Natural killer cell (primary cell): ENCODE results near the gene DPH2. TPM values are rescaled to one million over a fixed set of nuclear protein-coding genes. Genes with fewer than 3 reads are reported as not detected.

Experiments used
- ATAC-seq, 3 donors: fragments of 150-1000 bp in 2 of 3; fragments of 200-7000 bp in 1 of 3; cut with Tn5 transposase; 1 replicate in 1 of 3; 2 replicates in 2 of 3; pipeline ENCODE4 v1.10.0; 2021; ENCODE audit warnings: mild to moderate bottlenecking in 2 of 3, moderate library complexity in 2 of 3
- DNase-seq, 2 donors: peaks; one replicate each; pipeline versions ENCODE4 v3.0.0 to v3.0.0-alpha.2; 2013 to 2021; ENCODE audit warnings: mixed read lengths in 1 of 2
- H3K27ac ChIP-seq: one replicate; pipeline ENCODE4 v1.5.1; 2013; ENCODE audit warnings: mild to moderate bottlenecking, low read length
- H3K27me3 ChIP-seq: one replicate; pipeline ENCODE4 v1.6.1; 2013; ENCODE audit warnings: low read length; ENCODE audit not compliant: control insufficient read depth, insufficient read depth
- H3K36me3 ChIP-seq: one replicate; pipeline ENCODE4 v1.6.1; 2013; ENCODE audit warnings: low read length; ENCODE audit not compliant: control insufficient read depth, insufficient read depth
- H3K4me1 ChIP-seq: one replicate; pipeline ENCODE4 v1.6.1; 2013; ENCODE audit warnings: low read length; ENCODE audit not compliant: control insufficient read depth, insufficient read depth
- H3K4me3 ChIP-seq: one replicate; pipeline ENCODE4 v1.5.1; 2013; ENCODE audit warnings: low read length
- H3K9me3 ChIP-seq: one replicate; pipeline ENCODE4 v1.6.1; 2013; ENCODE audit warnings: low read length; ENCODE audit not compliant: control insufficient read depth, insufficient read depth
- H3K27ac Mint-ChIP-seq, 2 donors: one replicate each; pipeline ENCODE4 v1.8.0; 2022; ENCODE audit warnings: mild to moderate bottlenecking in 2 of 2, mixed read lengths in 2 of 2, moderate library complexity in 1 of 2
- H3K27me3 Mint-ChIP-seq, 2 donors: one replicate each; pipeline ENCODE4 v1.8.0; 2022; ENCODE audit warnings: low read depth in 2 of 2, mixed read lengths in 2 of 2
- H3K36me3 Mint-ChIP-seq: one replicate; pipeline ENCODE4 v1.8.0; 2022; ENCODE audit warnings: mixed read lengths
- H3K4me1 Mint-ChIP-seq, 2 donors: one replicate each; pipeline ENCODE4 v1.8.0; 2022; ENCODE audit warnings: mixed read lengths in 2 of 2
- H3K4me3 Mint-ChIP-seq: one replicate; pipeline ENCODE4 v1.8.0; 2022; ENCODE audit warnings: mild to moderate bottlenecking, moderate library complexity, mixed read lengths
- H3K9me3 Mint-ChIP-seq, 2 donors: one replicate each; pipeline ENCODE4 v1.8.0; 2022; ENCODE audit warnings: mixed read lengths in 2 of 2
- WGBS: methylation state at CpG from one replicate; pipeline ENCODE4 v1.1.7; 2013; ENCODE audit warnings: missing lambda C conversion rate; ENCODE audit not compliant: insufficient coverage; 5-methylcytosine and 5-hydroxymethylcytosine counted together
- intact Hi-C: fragments of 100-400 bp; cut with micrococcal nuclease; formaldehyde crosslinking; loops from one replicate; pipeline ENCODE4 v1.14.2; 2022
- total RNA-seq, 4 donors: library from RNA; stranded (reverse); fragments of 120-200 nt in 1 of 4; gene quantifications; one replicate each; pipeline versions ENCODE4 v1.2.3 to v1.2.4, GENCODE V29; 2013 to 2022
- TF ChIP-seq, protein P1 (sequence below): fragments of 200-600 bp; IDR thresholded peaks from one replicate; pipeline ENCODE4 v1.8.0; 2022; ENCODE audit warnings: antibody characterized with exemption

Gene DPH2
- total RNA-seq, 3 donors from 2014 or later (not counting 1 experiment from before 2014, with no cell fraction given), result 18.2 to 27.3 (median 18.8) TPM

DNA sequence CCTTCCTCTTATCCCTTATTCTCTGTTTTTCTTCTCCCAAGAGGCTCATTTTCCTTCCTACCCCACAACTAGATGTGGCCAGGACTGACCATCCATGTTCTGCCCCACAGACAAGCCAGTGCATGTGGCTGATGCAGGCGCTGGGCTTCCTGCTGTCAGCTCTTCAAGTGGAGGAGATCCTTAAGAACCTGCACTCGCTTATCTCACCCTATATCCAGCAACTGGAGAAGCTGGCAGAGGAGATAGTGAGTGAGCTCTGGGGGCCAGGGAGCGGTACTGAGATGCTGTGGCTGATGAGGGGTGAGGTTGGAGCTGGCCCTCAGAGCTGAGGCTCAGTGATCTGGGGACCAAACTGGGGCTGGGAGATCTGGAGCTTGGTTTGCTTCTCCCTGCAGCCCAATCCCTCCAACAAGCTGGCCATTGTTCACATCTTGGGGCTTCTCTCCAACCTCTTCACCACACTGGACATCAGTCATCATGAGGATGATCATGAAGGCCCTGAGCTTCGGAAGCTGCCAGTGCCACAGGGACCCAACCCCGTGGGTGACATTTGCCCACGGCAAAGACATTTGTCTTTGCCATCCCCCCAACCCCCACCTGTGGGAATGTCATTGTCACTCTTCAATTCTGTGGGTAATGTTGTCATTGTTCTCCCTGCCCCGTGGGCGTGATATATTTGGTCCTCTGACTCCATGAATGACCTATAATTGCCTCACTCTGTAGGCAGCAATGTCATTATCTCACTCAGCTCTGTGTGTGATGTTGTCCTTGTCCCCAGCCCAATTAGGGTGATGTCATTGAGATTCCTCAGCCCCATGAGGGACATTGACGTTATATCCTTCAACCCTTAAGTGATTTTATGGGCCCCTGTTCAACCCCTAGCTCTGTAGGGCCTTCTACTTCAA is 11.2 kb upstream of the DPH2 start:
- Histone ChIP-seq H3K9me3 (no peaks in the 10 kb centered on the region), H3K27ac (no peak overlapping the region), H3K36me3 (peaks cover 31% of the 10 kb centered on the region), H3K4me3 (no peak overlapping the region), H3K4me1 (no peaks in the 10 kb centered on the region), H3K27me3 (no peaks in the 10 kb centered on the region)
- 96% methylated on average over 8 of the region's 9 CpGs for WGBS
- DNase-seq, result no peak
- intact Hi-C loops, result no loop called here
- no peak overlapping the region for H3K4me3 Mint-ChIP-seq
- no peaks in the 10 kb centered on the region for H3K36me3 Mint-ChIP-seq
- no peak for ATAC-seq
- no peaks in the 10 kb centered on the region for H3K27me3 Mint-ChIP-seq
- H3K9me3 Mint-ChIP-seq, result no peaks in the 10 kb centered on the region
- peaks cover 0 to 6% of the 10 kb centered on the region in 2 donors for H3K4me1 Mint-ChIP-seq
- TF ChIP-seq, protein P1, sequence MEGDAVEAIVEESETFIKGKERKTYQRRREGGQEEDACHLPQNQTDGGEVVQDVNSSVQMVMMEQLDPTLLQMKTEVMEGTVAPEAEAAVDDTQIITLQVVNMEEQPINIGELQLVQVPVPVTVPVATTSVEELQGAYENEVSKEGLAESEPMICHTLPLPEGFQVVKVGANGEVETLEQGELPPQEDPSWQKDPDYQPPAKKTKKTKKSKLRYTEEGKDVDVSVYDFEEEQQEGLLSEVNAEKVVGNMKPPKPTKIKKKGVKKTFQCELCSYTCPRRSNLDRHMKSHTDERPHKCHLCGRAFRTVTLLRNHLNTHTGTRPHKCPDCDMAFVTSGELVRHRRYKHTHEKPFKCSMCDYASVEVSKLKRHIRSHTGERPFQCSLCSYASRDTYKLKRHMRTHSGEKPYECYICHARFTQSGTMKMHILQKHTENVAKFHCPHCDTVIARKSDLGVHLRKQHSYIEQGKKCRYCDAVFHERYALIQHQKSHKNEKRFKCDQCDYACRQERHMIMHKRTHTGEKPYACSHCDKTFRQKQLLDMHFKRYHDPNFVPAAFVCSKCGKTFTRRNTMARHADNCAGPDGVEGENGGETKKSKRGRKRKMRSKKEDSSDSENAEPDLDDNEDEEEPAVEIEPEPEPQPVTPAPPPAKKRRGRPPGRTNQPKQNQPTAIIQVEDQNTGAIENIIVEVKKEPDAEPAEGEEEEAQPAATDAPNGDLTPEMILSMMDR, result no peak
- no peak overlapping the region for H3K27ac Mint-ChIP-seq

DNA sequence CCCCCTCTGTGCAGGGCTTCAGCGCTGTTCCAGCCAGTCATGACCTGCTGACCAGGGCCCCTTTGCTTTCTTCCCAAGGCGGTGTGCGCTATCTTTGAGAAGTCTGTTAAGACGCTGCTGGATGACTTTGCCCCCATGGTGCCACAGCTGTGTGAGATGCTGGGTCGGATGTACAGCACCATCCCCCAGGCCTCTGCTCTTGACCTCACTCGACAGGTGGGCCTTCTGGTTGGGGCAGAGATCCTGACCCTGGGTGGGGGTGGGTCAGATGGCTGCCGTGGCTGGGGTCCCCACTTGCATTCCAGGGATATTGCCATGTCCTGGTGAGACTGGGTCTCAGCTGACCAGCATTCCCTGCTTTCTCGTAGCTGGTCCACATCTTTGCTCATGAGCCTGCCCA is 9.0 kb upstream of the DPH2 start:
- TF ChIP-seq, protein P1, result no peak
- peaks cover 31% of the 10 kb centered on the region for H3K36me3 ChIP-seq
- H3K27me3 ChIP-seq, result no peaks in the 10 kb centered on the region
- intact Hi-C loops, result no loop called here
- Mint-ChIP-seq H3K27me3 (no peaks in the 10 kb centered on the region), H3K27ac (no peak overlapping the region), H3K4me1 (no peaks in the 10 kb centered on the region), H3K9me3 (no peaks in the 10 kb centered on the region), H3K4me3 (no peak overlapping the region), H3K36me3 (no peaks in the 10 kb centered on the region)
- no peaks in the 10 kb centered on the region for H3K9me3 ChIP-seq
- H3K27ac ChIP-seq, result no peak overlapping the region
- no peak overlapping the region for H3K4me3 ChIP-seq
- no peak for DNase-seq
- 95% methylated on average over 8 of the region's 8 CpGs for WGBS
- ATAC-seq, result no peak
- no peaks in the 10 kb centered on the region for H3K4me1 ChIP-seq

DNA sequence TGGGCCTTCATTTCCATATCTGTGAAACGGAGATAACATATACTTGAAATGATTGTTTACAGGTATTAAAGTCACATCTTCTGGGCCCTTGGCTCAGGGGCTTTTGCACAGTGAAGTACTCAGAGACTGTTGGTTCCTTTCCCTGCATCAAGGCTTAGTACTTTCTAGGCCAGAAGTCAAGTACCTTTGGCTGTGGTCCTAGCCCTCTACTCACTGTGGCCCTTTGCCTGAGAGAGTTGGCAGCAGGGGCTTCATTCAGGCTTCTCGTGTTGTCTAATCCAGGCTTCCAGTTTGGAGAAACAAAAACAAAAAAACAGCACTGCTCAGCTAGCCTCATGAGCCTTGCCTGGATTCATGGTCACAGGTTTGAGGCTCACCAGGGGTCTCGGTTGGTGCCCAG is 8.1 kb upstream of the DPH2 start:
- H3K27me3 ChIP-seq, result no peaks in the 10 kb centered on the region
- no peak overlapping the region for H3K4me3 ChIP-seq
- no peak overlapping the region for H3K27ac ChIP-seq
- H3K4me3 Mint-ChIP-seq, result no peak overlapping the region
- no peaks in the 10 kb centered on the region for H3K9me3 Mint-ChIP-seq
- no peaks in the 10 kb centered on the region for H3K27me3 Mint-ChIP-seq
- no peak for ATAC-seq
- H3K9me3 ChIP-seq, result no peaks in the 10 kb centered on the region
- 92% methylated on average over 3 of the region's 3 CpGs for WGBS
- no peak overlapping the region for H3K27ac Mint-ChIP-seq
- no peaks in the 10 kb centered on the region for H3K4me1 ChIP-seq
- intact Hi-C loops, result no loop called here
- no peaks in the 10 kb centered on the region for H3K36me3 Mint-ChIP-seq
- no peaks in the 10 kb centered on the region for H3K4me1 Mint-ChIP-seq
- peaks cover 26% of the 10 kb centered on the region for H3K36me3 ChIP-seq
- TF ChIP-seq, protein P1, result no peak
- no peak for DNase-seq
